ENCODE measurements around the gene RTL1.

RTL1 gene

GRCh38 chr14:100861937-100862247 lies 41.6 kb downstream of the RTL1 start:
- no peak for TF ChIP-seq CTCF (IDR thresholded peaks at IDR 0.05; ENCODE audit: low read depth, low read length, missing control alignments)
- DNase-seq (ENCODE audit: extremely low read depth, low read depth), result no peak
- no peak overlapping the region for H3K4me3 ChIP-seq (replicated peaks; ENCODE audit: low read depth, low read length)

GRCh38 chr14:100861188-100861936 lies 42.2 kb downstream of the RTL1 start:
- H3K4me3 ChIP-seq (replicated peaks; ENCODE audit: low read depth, low read length), result no peak overlapping the region
- TF ChIP-seq CTCF (IDR thresholded peaks at IDR 0.05; ENCODE audit: low read depth, low read length, missing control alignments), result no peak
- DNase-seq (ENCODE audit: extremely low read depth, low read depth), result no peak

GRCh38 chr14:100860556-100861187 lies 42.9 kb downstream of the RTL1 start:
- H3K4me3 ChIP-seq (replicated peaks; ENCODE audit: low read depth, low read length), result no peak overlapping the region
- TF ChIP-seq CTCF (IDR thresholded peaks at IDR 0.05; ENCODE audit: low read depth, low read length, missing control alignments), result no peak
- DNase-seq (ENCODE audit: extremely low read depth, low read depth), result no peak

GRCh38 chr14:100859781-100860180 lies 43.7 kb downstream of the RTL1 start:
- TF ChIP-seq CTCF (IDR thresholded peaks at IDR 0.05; ENCODE audit: low read depth, low read length, missing control alignments), result no peak
- DNase-seq (ENCODE audit: extremely low read depth, low read depth), result no peak
- H3K4me3 ChIP-seq (replicated peaks; ENCODE audit: low read depth, low read length), result no peak overlapping the region

GRCh38 chr14:100858838-100859220 lies 44.7 kb downstream of the RTL1 start:
- TF ChIP-seq CTCF (IDR thresholded peaks at IDR 0.05; ENCODE audit: low read depth, low read length, missing control alignments), result no peak
- H3K4me3 ChIP-seq (replicated peaks; ENCODE audit: low read depth, low read length), result no peak overlapping the region
- no peak for DNase-seq (ENCODE audit: extremely low read depth, low read depth)

GRCh38 chr14:100857923-100858837 lies 45.3 kb downstream of the RTL1 start:
- no peak for TF ChIP-seq CTCF (IDR thresholded peaks at IDR 0.05; ENCODE audit: low read depth, low read length, missing control alignments)
- no peak overlapping the region for H3K4me3 ChIP-seq (replicated peaks; ENCODE audit: low read depth, low read length)
- DNase-seq (ENCODE audit: extremely low read depth, low read depth), result no peak

Data from HFF-Myc (cell line).